ENCODE measurements around the gene ITGB1. TPM values are rescaled to one million over a fixed set of nuclear protein-coding genes. Genes with fewer than 3 reads are reported as not detected.
A peak's percentile ranks its signal among the peaks of the same experiment; 100 is the strongest.

ITGB1 gene
- total RNA-seq (2021), result 317 to 344 TPM (median 321 TPM) in 3 replicates
- Bru-seq, nascent RNA, result percentile 96 among the genes with signal in this experiment
- long read RNA-seq, experiment 1, transcript ITGB1-202 (16 exons, 3,784 nt), result minor isoform, 77 of 1,482 reads
- long read RNA-seq, experiment 1, transcript ITGB1-201 (16 exons, 3,640 nt), result major isoform, 1,050 of 1,482 reads
- long read RNA-seq, experiment 1, partial matches to known transcripts, result 211 of 1,482 reads
- long read RNA-seq, experiment 1, other reads (novel, unspliced or antisense), result 144 of 1,482 reads
- long read RNA-seq, experiment 2, transcript ITGB1-202 (16 exons, 3,784 nt), result minor isoform, 8 of 407 reads
- long read RNA-seq, experiment 2, transcript ITGB1-201 (16 exons, 3,640 nt), result major isoform, 122 of 407 reads
- long read RNA-seq, experiment 2, partial matches to known transcripts, result 165 of 407 reads
- long read RNA-seq, experiment 2, other reads (novel, unspliced or antisense), result 112 of 407 reads
- long read RNA-seq, experiment 3, transcript ITGB1-201 (16 exons, 3,640 nt), result major isoform, 33 of 91 reads
- long read RNA-seq, experiment 3, partial matches to known transcripts, result 53 of 91 reads
- long read RNA-seq, experiment 3, other reads (novel, unspliced or antisense), result 5 of 91 reads

DNA sequence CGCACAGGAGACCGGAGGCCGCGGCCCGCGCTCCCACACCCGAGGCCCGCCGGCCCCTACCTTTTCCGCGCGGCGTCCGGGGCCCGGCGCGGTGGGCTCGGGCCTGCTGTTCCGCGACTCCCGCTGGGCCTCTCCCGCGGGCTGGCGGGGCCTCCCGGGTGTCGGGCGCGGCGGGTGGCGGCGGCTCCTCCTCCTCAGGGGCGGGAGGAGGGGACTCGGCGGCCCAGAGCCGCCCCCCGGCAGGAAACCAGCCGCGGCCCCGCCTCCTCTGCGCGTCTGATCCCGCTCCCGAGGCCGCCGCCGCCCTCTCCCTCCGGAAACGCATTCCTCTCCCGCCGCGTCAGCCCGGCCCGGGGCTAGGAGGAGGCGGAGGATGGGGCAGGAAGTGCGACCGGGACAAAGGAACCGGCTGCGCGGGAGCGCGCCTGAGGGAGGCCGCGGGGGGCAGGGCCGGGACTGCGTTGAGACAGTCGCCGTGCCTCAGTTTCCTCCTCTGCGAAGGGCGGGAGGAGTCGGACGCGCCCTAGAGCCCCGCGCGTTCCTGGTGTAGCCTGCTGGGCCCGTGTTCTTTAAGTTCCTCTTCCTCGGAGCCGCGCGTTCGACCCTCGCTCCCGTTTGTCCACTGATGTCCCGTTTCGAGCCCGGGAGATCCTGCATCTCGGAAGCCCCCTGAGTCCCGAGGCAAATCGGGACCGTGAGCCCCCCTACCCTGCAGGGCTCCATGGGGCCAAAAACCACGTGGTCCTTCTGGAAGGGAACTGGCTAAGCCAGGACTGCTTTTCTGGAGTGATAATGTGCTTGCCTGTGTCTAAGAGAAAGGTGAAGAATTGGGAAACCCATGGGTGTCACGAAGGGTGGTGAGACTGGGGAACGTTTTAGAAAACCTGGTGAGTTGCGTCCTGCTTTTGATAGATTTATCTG is at the start of gene ITGB1:
ITGB1 (minus strand) TSS at position 146 of the 921 bp plus-strand sequence. CDS start 22,672 bp downstream, outside the sequence.
- Mint-ChIP-seq H3K9me3 (no peaks in the 10 kb centered on the region), H3K4me3 (peak within 1 kb of the TSS; percentile 84), H3K27ac (peak within 1 kb of the TSS; percentile 100), H3K4me1 (peaks cover 73% of the 10 kb centered on the region), H3K36me3 (no peaks in the 10 kb centered on the region), H3K27me3 (ENCODE audit: low read depth) (no peaks in the 10 kb centered on the region)
- CTCF ChIA-PET, result interaction anchor here (1.5 to 3.6 kb wide), 2 partner anchors 22 to 51 kb away, joined by 5 to 18 read pairs; no protein-coding TSS in a partner anchor
- POLR2A ChIA-PET, result interaction anchor here (1.0 kb wide), 1 partner anchor 23 kb away, joined by 3 read pairs; no protein-coding TSS in a partner anchor
- DNase-seq (ENCODE audit: low spot score) (peak; percentile 98), ATAC-seq (peak; percentile 88)
- TF ChIP-seq GABPB1 (CRISPR knock-in tag; IDR thresholded peaks at IDR 0.05), result peak; percentile 74; the same call in 1 of the 2 replicates
- peak; percentile 78 for TF ChIP-seq RELA (CRISPR knock-in tag; IDR thresholded peaks at IDR 0.05; ENCODE audit: borderline replicate concordance)
- peak; percentile 79; the same call in 1 of the 2 replicates for TF ChIP-seq MAX (CRISPR knock-in tag; IDR thresholded peaks at IDR 0.05)
- TF ChIP-seq HMGXB4 (CRISPR knock-in tag; IDR thresholded peaks at IDR 0.05), result peak; percentile 36; the same call in 1 of the 2 replicates
- no peak for TF ChIP-seq SMAD4 (CRISPR knock-in tag; IDR thresholded peaks at IDR 0.05)
- TF ChIP-seq SOX15 (CRISPR knock-in tag; IDR thresholded peaks at IDR 0.05), result no peak
- peak; percentile 83 for TF ChIP-seq FOXK1 (CRISPR knock-in tag; IDR thresholded peaks at IDR 0.05)
- no peak for TF ChIP-seq TP53 (CRISPR knock-in tag; IDR thresholded peaks at IDR 0.05)
- TF ChIP-seq, protein P1, sequence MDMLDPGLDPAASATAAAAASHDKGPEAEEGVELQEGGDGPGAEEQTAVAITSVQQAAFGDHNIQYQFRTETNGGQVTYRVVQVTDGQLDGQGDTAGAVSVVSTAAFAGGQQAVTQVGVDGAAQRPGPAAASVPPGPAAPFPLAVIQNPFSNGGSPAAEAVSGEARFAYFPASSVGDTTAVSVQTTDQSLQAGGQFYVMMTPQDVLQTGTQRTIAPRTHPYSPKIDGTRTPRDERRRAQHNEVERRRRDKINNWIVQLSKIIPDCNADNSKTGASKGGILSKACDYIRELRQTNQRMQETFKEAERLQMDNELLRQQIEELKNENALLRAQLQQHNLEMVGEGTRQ (CRISPR knock-in tag; IDR thresholded peaks at IDR 0.05), result peak; percentile 66
- TF ChIP-seq, protein P2, sequence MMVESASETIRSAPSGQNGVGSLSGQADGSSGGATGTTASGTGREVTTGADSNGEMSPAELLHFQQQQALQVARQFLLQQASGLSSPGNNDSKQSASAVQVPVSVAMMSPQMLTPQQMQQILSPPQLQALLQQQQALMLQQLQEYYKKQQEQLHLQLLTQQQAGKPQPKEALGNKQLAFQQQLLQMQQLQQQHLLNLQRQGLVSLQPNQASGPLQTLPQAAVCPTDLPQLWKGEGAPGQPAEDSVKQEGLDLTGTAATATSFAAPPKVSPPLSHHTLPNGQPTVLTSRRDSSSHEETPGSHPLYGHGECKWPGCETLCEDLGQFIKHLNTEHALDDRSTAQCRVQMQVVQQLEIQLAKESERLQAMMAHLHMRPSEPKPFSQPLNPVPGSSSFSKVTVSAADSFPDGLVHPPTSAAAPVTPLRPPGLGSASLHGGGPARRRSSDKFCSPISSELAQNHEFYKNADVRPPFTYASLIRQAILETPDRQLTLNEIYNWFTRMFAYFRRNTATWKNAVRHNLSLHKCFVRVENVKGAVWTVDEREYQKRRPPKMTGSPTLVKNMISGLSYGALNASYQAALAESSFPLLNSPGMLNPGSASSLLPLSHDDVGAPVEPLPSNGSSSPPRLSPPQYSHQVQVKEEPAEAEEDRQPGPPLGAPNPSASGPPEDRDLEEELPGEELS (CRISPR knock-in tag; IDR thresholded peaks at IDR 0.05), result peak; percentile 82; the same call in 1 of the 2 replicates
- TF ChIP-seq ELF4 (CRISPR knock-in tag; IDR thresholded peaks at IDR 0.05; ENCODE audit: low read depth), result no peak
- TF ChIP-seq RORB (CRISPR knock-in tag; IDR thresholded peaks at IDR 0.05), result no peak
- peak; percentile 96 for TF ChIP-seq ZNF281 (CRISPR knock-in tag; IDR thresholded peaks at IDR 0.05)
- peak; percentile 91 for TF ChIP-seq SP1 (CRISPR knock-in tag; conservative IDR thresholded peaks at IDR 0.05)
- peak; percentile 82; the same call in 1 of the 2 replicates for TF ChIP-seq FOXP1 (CRISPR knock-in tag; IDR thresholded peaks at IDR 0.05; ENCODE audit: borderline replicate concordance)
- 0 out of 2 replicates have a peak, but pooled peaks have one; percentile 4 for TF ChIP-seq IRF2 (CRISPR knock-in tag; IDR thresholded peaks at IDR 0.05; ENCODE audit: borderline replicate concordance, low read depth)
- peak; percentile 79; the same call in 1 of the 2 replicates for TF ChIP-seq CBFB (CRISPR knock-in tag; IDR thresholded peaks at IDR 0.05; ENCODE audit: low read depth)
- TF ChIP-seq ZNF423 (CRISPR knock-in tag; IDR thresholded peaks at IDR 0.05), result peak; percentile 98
- TF ChIP-seq, protein P3, sequence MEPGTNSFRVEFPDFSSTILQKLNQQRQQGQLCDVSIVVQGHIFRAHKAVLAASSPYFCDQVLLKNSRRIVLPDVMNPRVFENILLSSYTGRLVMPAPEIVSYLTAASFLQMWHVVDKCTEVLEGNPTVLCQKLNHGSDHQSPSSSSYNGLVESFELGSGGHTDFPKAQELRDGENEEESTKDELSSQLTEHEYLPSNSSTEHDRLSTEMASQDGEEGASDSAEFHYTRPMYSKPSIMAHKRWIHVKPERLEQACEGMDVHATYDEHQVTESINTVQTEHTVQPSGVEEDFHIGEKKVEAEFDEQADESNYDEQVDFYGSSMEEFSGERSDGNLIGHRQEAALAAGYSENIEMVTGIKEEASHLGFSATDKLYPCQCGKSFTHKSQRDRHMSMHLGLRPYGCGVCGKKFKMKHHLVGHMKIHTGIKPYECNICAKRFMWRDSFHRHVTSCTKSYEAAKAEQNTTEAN (CRISPR knock-in tag; IDR thresholded peaks at IDR 0.05), result peak; percentile 87; the same call in 1 of the 2 replicates
- TF ChIP-seq NFE2L1 (CRISPR knock-in tag; IDR thresholded peaks at IDR 0.05), result peak; percentile 64; the same call in 1 of the 2 replicates
- 0 out of 2 replicates have a peak, but pooled peaks have one; percentile 85 for TF ChIP-seq KAT7 (CRISPR knock-in tag; IDR thresholded peaks at IDR 0.05; ENCODE audit: borderline replicate concordance)
- peak; percentile 55; the same call in 1 of the 2 replicates for TF ChIP-seq ZNF263 (CRISPR knock-in tag; IDR thresholded peaks at IDR 0.05; ENCODE audit: low read depth)
- TF ChIP-seq, protein P4, sequence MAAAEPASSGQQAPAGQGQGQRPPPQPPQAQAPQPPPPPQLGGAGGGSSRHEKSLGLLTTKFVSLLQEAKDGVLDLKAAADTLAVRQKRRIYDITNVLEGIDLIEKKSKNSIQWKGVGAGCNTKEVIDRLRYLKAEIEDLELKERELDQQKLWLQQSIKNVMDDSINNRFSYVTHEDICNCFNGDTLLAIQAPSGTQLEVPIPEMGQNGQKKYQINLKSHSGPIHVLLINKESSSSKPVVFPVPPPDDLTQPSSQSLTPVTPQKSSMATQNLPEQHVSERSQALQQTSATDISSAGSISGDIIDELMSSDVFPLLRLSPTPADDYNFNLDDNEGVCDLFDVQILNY (CRISPR knock-in tag; IDR thresholded peaks at IDR 0.05), result peak; percentile 96
- TF ChIP-seq NR3C1 (CRISPR knock-in tag; conservative IDR thresholded peaks at IDR 0.05; ENCODE audit: low read depth), result no peak

All from WTC11 (cell line).